ENCODE results near the gene SHTN1.

The SHTN1 gene

GRCh38 chr10:116866066-116866465 is 138.9 kb downstream of the SHTN1 start:
- DNase-seq, result no peak

- no peak for DNase-seq
Observed at GRCh38 chr10:116864436-116864835, 140.6 kb downstream of the SHTN1 start.

- DNase-seq, result no peak
Observed at GRCh38 chr10:116861796-116862195, 143.2 kb downstream of the SHTN1 start.

GRCh38 chr10:116857156-116857555 is 147.8 kb downstream of the SHTN1 start:
- no peak for DNase-seq

GRCh38 chr10:116853701-116854100 is 151.3 kb downstream of the SHTN1 start:
- no peak for DNase-seq

- no peak for DNase-seq
Observed at GRCh38 chr10:116853287-116853686, 151.7 kb downstream of the SHTN1 start.

- DNase-seq, result no peak
Observed at GRCh38 chr10:116852246-116852645, 152.7 kb downstream of the SHTN1 start.

GRCh38 chr10:116850058-116850611 is 154.9 kb downstream of the SHTN1 start:
- no peak for DNase-seq

- DNase-seq, result peak; percentile 75
Observed at GRCh38 chr10:116849248-116850057, 155.5 kb downstream of the SHTN1 start, which contains the start of gene ENO4. Gene ENO4 (plus strand): TSS chr10:116849499. CDS start chr10:116849567, 68 bp downstream.

- no peak for DNase-seq
Observed at GRCh38 chr10:116848944-116849247, 156.1 kb downstream of the SHTN1 start.

- DNase-seq, result no peak
Observed at GRCh38 chr10:116848032-116848943, 156.7 kb downstream of the SHTN1 start.

GRCh38 chr10:116845823-116846222 is 159.2 kb downstream of the SHTN1 start:
- DNase-seq, result no peak

GRCh38 chr10:116840389-116841075 is 164.5 kb downstream of the SHTN1 start:
- DNase-seq, result no peak

- DNase-seq, result no peak
Observed at GRCh38 chr10:116838143-116838725, 166.8 kb downstream of the SHTN1 start.

- no peak for DNase-seq
Observed at GRCh38 chr10:116836902-116837523, 168.0 kb downstream of the SHTN1 start.

- DNase-seq, result no peak
Observed at GRCh38 chr10:116836083-116836482, 168.9 kb downstream of the SHTN1 start.

GRCh38 chr10:116835658-116836057 is 169.3 kb downstream of the SHTN1 start:
- no peak for DNase-seq

GRCh38 chr10:116833986-116834985 is 170.7 kb downstream of the SHTN1 start:
- DNase-seq, result no peak

GRCh38 chr10:116831790-116832189 is 173.2 kb downstream of the SHTN1 start:
- no peak for DNase-seq

Data from DMS 273 treated with DMSO at 0.1 percent for 48 hours (cell line).